Muscle of leg (tissue), 11 donors: ENCODE measurements around the gene ZNF326. TPM values are rescaled to one million over a fixed set of nuclear protein-coding genes. Genes with fewer than 3 reads are reported as not detected.

Source experiments
- DNase-seq: peaks from one replicate; pipeline ENCODE4 v3.0.0; 2013
- H3K27ac ChIP-seq: one replicate; pipeline ENCODE4 v1.5.1; 2013; ENCODE audit warnings: mild to moderate bottlenecking, low read length, control low read depth
- H3K27me3 ChIP-seq: one replicate; pipeline ENCODE4 v1.6.1; 2013; ENCODE audit warnings: low read length; ENCODE audit not compliant: control insufficient read depth, insufficient read depth
- H3K36me3 ChIP-seq: one replicate; pipeline ENCODE4 v1.6.1; 2013; ENCODE audit warnings: low read length; ENCODE audit not compliant: control insufficient read depth, insufficient read depth
- H3K4me1 ChIP-seq: one replicate; pipeline ENCODE4 v1.6.1; 2013; ENCODE audit warnings: low read length; ENCODE audit not compliant: control insufficient read depth, insufficient read depth
- H3K4me3 ChIP-seq: one replicate; pipeline ENCODE4 v1.5.1; 2013; ENCODE audit warnings: low read length, control low read depth
- H3K9me3 ChIP-seq: replicated peaks from 2 replicates; pipeline ENCODE4 v1.6.1; 2013; ENCODE audit warnings: low read depth, low read length; ENCODE audit not compliant: control insufficient read depth
- WGBS: methylation state at CpG from one replicate; pipeline ENCODE4 v1.1.5; 2013; ENCODE audit warnings: missing lambda C conversion rate; ENCODE audit not compliant: insufficient coverage; 5-methylcytosine and 5-hydroxymethylcytosine counted together
- polyA plus RNA-seq, 8 donors: library from polyadenylated mRNA; unstranded; fragments of 120-200 nt; gene quantifications; one replicate each; pipeline versions ENCODE4 v1.2.1 to v1.2.3, GENCODE V29; 2013; ENCODE audit warnings: inconsistent platforms in 1 of 8, low replicate concordance in 1 of 8; ENCODE audit not compliant: insufficient read length in 8 of 8, insufficient read depth in 1 of 8
- total RNA-seq: library from RNA; stranded (reverse); fragments of 120-200 nt; gene quantifications from one replicate; pipeline ENCODE4 v1.2.4, GENCODE V29; 2013

The ZNF326 gene
- total and polyA plus RNA-seq, 9 donors: 6.6 to 26.5 (median 20.7) TPM

GRCh38 chr1:89965193-89965768 lies 29.6 kb upstream of the ZNF326 start:
- DNase-seq: peak; percentile 24
- no peak overlapping the region for H3K27ac ChIP-seq
- WGBS: no CpG with 5 or more reads among the region's 4 CpGs
- no peak overlapping the region for H3K4me3 ChIP-seq
- no peaks in the 10 kb centered on the region for H3K27me3 ChIP-seq
- H3K4me1 ChIP-seq: no peaks in the 10 kb centered on the region
- no peaks in the 10 kb centered on the region for H3K36me3 ChIP-seq
- H3K9me3 ChIP-seq: peaks cover 2% of the 10 kb centered on the region

GRCh38 chr1:89966656-89967055 lies 28.3 kb upstream of the ZNF326 start:
- Histone ChIP-seq H3K27me3 (no peaks in the 10 kb centered on the region), H3K9me3 (peaks cover 2% of the 10 kb centered on the region), H3K36me3 (no peaks in the 10 kb centered on the region), H3K27ac (no peak overlapping the region), H3K4me3 (no peak overlapping the region), H3K4me1 (no peaks in the 10 kb centered on the region)
- WGBS: 48% methylated on average over 2 of the region's 5 CpGs
- DNase-seq: no peak

GRCh38 chr1:89971600-89971999 lies 23.3 kb upstream of the ZNF326 start:
- no CpG with 5 or more reads among the region's 1 CpG for WGBS
- H3K27me3 ChIP-seq: no peaks in the 10 kb centered on the region
- peaks cover 2% of the 10 kb centered on the region for H3K4me1 ChIP-seq
- DNase-seq: no peak
- no peak overlapping the region for H3K27ac ChIP-seq
- no peaks in the 10 kb centered on the region for H3K36me3 ChIP-seq
- no peak overlapping the region for H3K4me3 ChIP-seq
- H3K9me3 ChIP-seq: no peaks in the 10 kb centered on the region

- Histone ChIP-seq H3K27ac (no peak overlapping the region), H3K27me3 (no peaks in the 10 kb centered on the region), H3K4me1 (peaks cover 2% of the 10 kb centered on the region), H3K4me3 (no peak overlapping the region), H3K9me3 (no peaks in the 10 kb centered on the region), H3K36me3 (no peaks in the 10 kb centered on the region)
- DNase-seq: no peak
Measured at GRCh38 chr1:89972024-89972423, 22.9 kb upstream of the ZNF326 start.

GRCh38 chr1:89973471-89974127 lies 21.3 kb upstream of the ZNF326 start:
- WGBS: no CpG with 5 or more reads among the region's 8 CpGs
- Histone ChIP-seq H3K27me3 (no peaks in the 10 kb centered on the region), H3K9me3 (no peaks in the 10 kb centered on the region), H3K4me1 (peaks cover 2% of the 10 kb centered on the region), H3K36me3 (no peaks in the 10 kb centered on the region), H3K27ac (no peak overlapping the region), H3K4me3 (no peak overlapping the region)
- DNase-seq: no peak

GRCh38 chr1:89974256-89974655 lies 20.7 kb upstream of the ZNF326 start:
- H3K27me3 ChIP-seq: no peaks in the 10 kb centered on the region
- H3K27ac ChIP-seq: peak overlapping the region; percentile 20
- H3K9me3 ChIP-seq: no peaks in the 10 kb centered on the region
- H3K4me1 ChIP-seq: peaks cover 2% of the 10 kb centered on the region
- DNase-seq: no peak
- H3K4me3 ChIP-seq: no peak overlapping the region
- WGBS: 100% methylated on average over 2 of the region's 4 CpGs
- no peaks in the 10 kb centered on the region for H3K36me3 ChIP-seq

GRCh38 chr1:89974696-89975470 lies 20.0 kb upstream of the ZNF326 start:
- H3K4me3 ChIP-seq: no peak overlapping the region
- no peaks in the 10 kb centered on the region for H3K9me3 ChIP-seq
- DNase-seq: peak; percentile 24
- peaks cover 2% of the 10 kb centered on the region for H3K4me1 ChIP-seq
- H3K27ac ChIP-seq: peak overlapping the region; percentile 20
- no peaks in the 10 kb centered on the region for H3K36me3 ChIP-seq
- no CpG with 5 or more reads among the region's 4 CpGs for whole genome bisulfite sequencing
- H3K27me3 ChIP-seq: no peaks in the 10 kb centered on the region

- Histone ChIP-seq H3K27ac (no peak overlapping the region), H3K36me3 (no peaks in the 10 kb centered on the region), H3K4me3 (no peak overlapping the region), H3K27me3 (no peaks in the 10 kb centered on the region), H3K9me3 (no peaks in the 10 kb centered on the region), H3K4me1 (peaks cover 2% of the 10 kb centered on the region)
- DNase-seq: no peak
- 100% methylated on average over 1 of the region's 4 CpGs for WGBS
Measured at GRCh38 chr1:89975540-89976125, 19.3 kb upstream of the ZNF326 start.

GRCh38 chr1:89978755-89979154 lies 16.2 kb upstream of the ZNF326 start:
- no peak overlapping the region for H3K4me3 ChIP-seq
- no peak for DNase-seq
- no CpG with 5 or more reads among the region's 1 CpG for WGBS

GRCh38 chr1:89980605-89981004 lies 14.3 kb upstream of the ZNF326 start:
- H3K27me3 ChIP-seq: no peaks in the 10 kb centered on the region
- H3K27ac ChIP-seq: no peak overlapping the region
- H3K4me1 ChIP-seq: no peaks in the 10 kb centered on the region
- no peak for DNase-seq
- H3K9me3 ChIP-seq: no peaks in the 10 kb centered on the region
- 48% methylated on average over 2 of the region's 4 CpGs for WGBS
- H3K36me3 ChIP-seq: no peaks in the 10 kb centered on the region
- H3K4me3 ChIP-seq: no peak overlapping the region

More at GRCh38 chr1:89978755-89979154, 16.2 kb upstream of the ZNF326 start:
- Histone ChIP-seq H3K27ac (no peak overlapping the region), H3K9me3 (no peaks in the 10 kb centered on the region), H3K27me3 (no peaks in the 10 kb centered on the region), H3K4me1 (peaks cover 2% of the 10 kb centered on the region), H3K36me3 (no peaks in the 10 kb centered on the region)
